Activated T-cell treated with anti-CD3 and anti-CD28 coated beads for 1 hour (primary cell): Measurements from ENCODE around the gene ZFP28.

ENCODE experiments used
- DNase-seq: peaks from one replicate; pipeline ENCODE4 v3.0.0-alpha.2; 2020; ENCODE audit warnings: low read depth

The ZFP28 gene

GRCh38 chr19:56596676-56597075 lies 57.9 kb downstream of the ZFP28 start:
- no peak for DNase-seq

GRCh38 chr19:56597696-56598095 lies 58.9 kb downstream of the ZFP28 start:
- no peak for DNase-seq

GRCh38 chr19:56601375-56601774 lies 62.6 kb downstream of the ZFP28 start:
- DNase-seq: no peak

DNA sequence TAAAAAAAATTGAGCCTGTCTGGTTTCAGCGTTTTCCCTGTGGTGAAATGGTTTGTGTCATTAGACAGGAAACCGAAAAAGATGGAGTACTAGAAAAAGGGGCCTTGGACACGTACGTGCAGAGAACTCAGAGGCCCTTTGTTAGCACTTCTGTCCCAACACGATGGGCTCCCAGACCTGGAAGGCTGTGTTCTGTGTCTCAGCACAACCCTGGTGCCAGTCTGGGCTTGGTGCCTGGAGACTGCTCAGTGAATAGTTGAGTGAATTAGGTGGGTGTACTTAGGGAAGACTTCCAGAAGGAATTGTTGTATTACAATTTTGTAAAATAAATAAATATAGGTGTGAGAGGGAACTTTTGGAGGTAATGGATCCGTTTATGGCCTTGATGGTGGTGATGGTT lies 65.1 kb downstream of the ZFP28 start:
- no peak for DNase-seq
